SHP77 (cell line): ENCODE data around the gene PIK3R1.

ENCODE experiments used
- DNase-seq, 2 experiments: peaks; one replicate each; lab custom pipeline; 2025; lab: John Stamatoyannopoulos, UW

Gene PIK3R1

GRCh38 chr5:68331192-68332079 lies 115.9 kb downstream of the PIK3R1 start:
- no peak for DNase-seq

GRCh38 chr5:68332080-68332451 lies 116.5 kb downstream of the PIK3R1 start:
- no peak for DNase-seq

GRCh38 chr5:68332556-68332955 lies 117.0 kb downstream of the PIK3R1 start:
- DNase-seq, result no peak

DNA sequence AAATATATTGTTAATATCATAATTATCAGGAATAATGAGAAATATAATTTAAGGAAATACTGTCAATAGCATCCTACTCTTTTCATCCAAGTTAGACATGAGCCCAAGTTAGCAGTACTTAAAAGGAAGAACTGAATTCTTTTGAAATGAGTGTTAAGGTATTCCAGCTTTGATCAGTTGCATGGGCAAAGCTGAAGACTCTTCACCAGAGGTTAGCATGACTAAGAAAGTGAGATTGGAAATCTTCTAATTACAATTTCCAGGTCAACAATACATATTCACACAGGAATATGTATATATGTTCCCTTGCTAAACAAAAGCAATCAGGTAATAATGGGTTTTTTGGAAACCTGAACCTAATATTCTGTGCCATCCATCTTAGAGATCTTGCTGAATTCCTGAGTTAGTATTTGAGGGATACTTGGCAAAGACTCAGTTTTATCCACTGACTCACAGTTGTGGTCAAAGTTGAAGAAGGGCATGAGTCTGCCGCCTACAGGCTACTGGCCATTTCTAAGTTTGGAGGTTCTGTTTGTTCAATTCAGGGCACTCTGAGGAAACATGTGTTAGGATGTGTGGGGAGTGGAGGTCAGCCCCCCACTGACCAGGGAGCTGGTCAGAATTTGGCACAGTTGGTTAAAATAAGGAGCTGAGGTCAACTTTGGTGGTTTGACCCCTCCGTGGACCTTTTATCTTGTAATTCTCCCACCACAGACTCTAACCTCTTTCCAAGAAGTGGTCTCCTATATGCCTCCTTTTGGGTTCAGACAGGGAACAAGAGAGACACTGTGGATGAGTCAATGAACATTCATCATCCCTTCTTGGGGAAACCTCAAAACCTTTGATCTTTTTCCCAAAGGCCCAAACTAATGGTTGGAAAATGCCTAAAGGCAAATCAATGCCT lies 118.3 kb downstream of the PIK3R1 start:
- no peak for DNase-seq

GRCh38 chr5:68334553-68334886 lies 119.0 kb downstream of the PIK3R1 start:
- no peak for DNase-seq

GRCh38 chr5:68335075-68335474 lies 119.5 kb downstream of the PIK3R1 start:
- no peak for DNase-seq

- DNase-seq, result no peak
These were observed 120.6 kb downstream of the PIK3R1 start for GRCh38 chr5:68336200-68336599.

GRCh38 chr5:68337235-68337634 lies 121.7 kb downstream of the PIK3R1 start:
- no peak for DNase-seq

- no peak for DNase-seq
These were observed 124.4 kb downstream of the PIK3R1 start for GRCh38 chr5:68339921-68340321.

DNA sequence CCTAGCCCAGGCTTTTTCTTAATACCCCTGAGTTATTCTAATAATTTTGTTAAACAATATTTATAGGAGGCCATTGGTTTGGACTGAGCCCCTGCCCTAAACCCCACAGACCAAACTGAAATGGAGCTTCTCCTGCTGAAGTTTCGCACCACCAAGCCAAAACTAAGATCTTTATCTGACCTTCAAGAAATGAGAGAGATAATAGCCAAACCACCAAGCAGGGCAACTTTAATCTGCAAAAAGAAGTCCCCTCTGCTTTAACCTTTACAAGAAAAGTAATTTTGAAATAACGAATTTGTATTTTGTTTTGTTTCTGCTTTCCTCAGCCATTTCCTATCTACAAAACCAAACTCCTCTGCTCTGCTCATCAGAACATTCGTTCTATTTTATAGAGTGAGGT lies 125.5 kb downstream of the PIK3R1 start:
- DNase-seq, result no peak

- DNase-seq, result no peak
These were observed 127.1 kb downstream of the PIK3R1 start for GRCh38 chr5:68342693-68343092.

GRCh38 chr5:68343421-68343826 lies 127.9 kb downstream of the PIK3R1 start:
- DNase-seq, result no peak

- DNase-seq, result no peak
These were observed 129.0 kb downstream of the PIK3R1 start for GRCh38 chr5:68344447-68345111.

DNA sequence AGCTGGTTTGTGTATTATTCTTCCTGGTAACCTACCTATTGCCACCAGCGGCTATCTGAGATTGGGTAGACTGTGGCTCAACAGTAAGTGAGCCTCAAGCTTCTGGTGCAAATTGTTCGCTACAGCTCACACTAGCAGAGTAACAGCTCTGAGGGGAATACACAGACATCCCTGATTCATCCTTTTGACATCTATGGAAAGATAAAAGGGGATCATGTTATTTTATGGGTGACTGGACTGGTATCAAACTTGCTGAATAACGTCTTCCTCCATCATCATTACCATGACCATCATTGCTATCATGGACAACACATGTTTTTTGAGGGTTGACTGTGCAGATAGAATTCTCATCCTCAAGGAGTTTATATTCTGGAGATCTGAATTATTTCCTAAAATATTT lies 129.6 kb downstream of the PIK3R1 start:
- DNase-seq, result no peak

GRCh38 chr5:68345582-68345981 lies 130.0 kb downstream of the PIK3R1 start:
- DNase-seq, result no peak

- DNase-seq, result no peak
These were observed 132.0 kb downstream of the PIK3R1 start for GRCh38 chr5:68347536-68347935.

GRCh38 chr5:68348447-68349222 lies 133.1 kb downstream of the PIK3R1 start:
- no peak for DNase-seq

DNA sequence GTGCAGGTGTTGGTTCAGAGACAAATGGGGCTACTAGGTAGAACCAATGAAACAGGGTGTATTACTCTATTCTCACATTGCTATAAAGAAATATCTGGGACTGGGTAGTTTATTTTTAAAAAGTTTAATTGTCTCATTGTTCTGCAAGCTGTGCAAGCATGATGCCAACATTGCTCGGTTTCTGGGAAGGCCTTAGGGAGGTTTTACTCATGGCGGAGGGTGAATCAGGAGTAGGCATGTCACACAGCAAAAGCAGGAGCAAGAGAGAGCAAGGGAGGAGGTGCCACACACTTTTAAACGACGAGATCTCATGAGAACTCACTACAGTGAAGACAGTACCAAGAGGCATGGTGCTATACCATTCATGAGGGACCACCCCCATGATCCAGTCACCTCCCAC lies 134.6 kb downstream of the PIK3R1 start:
- DNase-seq, result no peak
